Germinal center (tissue), 1 donor: ENCODE measurements around the gene AP1M1.
A peak's percentile ranks its signal among the peaks of the same experiment; 100 is the strongest.

Source experiments
- DNase-seq: peaks from one replicate; pipeline ENCODE4 v3.0.0; 2012; ENCODE audit warnings: mixed read lengths, low spot score

The AP1M1 gene

DNA sequence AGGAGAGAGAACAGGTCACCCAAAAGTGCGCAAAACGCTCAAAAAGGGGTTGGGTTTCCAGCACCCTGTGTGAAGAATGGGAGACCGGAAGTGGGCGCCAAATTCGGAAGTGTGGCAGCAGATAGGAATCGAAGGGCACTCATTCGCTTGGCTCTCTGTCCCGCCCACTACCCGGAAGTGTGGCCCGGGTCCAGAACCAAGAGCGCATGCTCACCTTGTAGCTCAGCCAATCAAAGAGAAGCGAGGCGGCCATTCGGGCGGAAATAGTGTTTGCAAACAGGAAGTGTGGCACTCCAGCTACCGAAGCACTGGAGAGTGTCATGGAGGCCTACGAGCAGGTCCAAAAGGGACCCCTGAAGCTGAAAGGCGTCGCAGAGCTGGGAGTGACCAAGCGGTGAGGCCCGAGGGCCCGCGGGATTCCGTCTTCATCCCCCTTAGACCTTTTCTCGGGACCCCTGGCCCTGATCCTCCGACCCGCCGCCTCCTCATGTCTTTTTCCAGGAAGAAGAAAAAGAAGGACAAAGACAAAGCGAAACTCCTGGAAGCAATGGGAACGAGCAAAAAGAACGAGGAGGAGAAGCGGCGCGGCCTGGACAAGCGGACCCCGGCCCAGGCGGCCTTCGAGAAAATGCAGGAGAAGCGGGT lies 12.5 kb upstream of the AP1M1 start, which contains the start of gene FAM32A:
Gene FAM32A, plus strand, starts transcription at position 288 of the 645 bp plus-strand sequence. Its CDS starts 33 bp downstream, at position 321.
- DNase-seq: peak; percentile 100

DNA sequence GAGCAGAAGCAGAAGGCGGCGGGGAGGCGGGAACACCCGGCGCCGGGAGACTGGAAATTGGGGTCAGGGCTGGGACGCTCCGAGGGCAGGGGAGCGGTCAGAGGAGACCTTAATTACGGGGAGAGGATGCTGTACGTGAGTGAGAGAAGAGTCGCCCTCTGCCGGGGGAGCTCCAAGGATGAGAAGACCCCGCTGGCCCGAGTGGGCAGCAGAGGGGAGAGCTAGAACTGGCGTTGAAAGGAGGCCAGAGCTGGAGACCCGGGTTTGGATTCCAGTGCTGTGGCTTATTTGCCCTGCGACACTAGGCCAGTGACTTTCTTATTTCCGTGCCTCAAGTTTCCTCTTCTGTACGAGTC lies 12.0 kb upstream of the AP1M1 start:
- peak; percentile 54 for DNase-seq

DNA sequence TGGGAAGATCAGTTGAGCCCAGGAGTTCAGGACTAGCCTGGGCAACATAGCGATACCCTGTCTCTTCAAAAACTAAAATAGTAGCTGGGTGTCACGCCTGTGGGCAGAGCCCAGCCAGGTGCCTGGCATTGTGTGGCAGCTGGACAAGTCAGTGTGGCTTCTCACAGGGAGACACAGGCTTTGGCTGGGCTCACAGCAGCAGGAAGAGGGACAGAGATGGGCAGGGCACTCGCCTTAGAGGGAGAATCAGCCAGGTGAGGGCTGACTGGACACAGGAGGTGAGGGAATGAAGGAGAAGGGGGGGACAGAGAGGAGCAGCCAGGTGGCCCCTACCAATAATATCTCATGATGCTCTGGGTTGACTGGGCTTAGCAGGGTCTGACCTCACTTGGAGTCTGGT lies 9.2 kb upstream of the AP1M1 start:
- no peak for DNase-seq

DNA sequence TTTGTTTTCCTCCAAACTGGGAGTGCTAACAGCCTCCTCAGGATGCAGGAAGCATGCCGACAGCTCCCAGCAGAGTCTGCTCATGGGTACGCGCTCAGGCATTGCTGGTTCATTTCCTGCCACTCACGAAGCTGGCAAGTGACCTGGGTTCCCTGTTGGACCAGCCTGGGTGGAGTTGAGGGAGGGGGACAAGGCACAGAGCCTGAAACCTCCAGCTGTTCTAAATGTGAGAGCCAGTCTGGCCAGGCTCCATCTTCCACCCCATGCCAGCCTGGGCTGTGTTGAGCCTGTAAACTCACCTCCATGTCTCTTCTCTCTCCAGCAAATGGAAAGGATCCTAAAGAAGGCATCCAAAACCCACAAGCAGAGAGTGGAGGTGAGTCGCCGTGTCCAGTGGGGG lies 7.5 kb upstream of the AP1M1 start:
- DNase-seq: no peak

DNA sequence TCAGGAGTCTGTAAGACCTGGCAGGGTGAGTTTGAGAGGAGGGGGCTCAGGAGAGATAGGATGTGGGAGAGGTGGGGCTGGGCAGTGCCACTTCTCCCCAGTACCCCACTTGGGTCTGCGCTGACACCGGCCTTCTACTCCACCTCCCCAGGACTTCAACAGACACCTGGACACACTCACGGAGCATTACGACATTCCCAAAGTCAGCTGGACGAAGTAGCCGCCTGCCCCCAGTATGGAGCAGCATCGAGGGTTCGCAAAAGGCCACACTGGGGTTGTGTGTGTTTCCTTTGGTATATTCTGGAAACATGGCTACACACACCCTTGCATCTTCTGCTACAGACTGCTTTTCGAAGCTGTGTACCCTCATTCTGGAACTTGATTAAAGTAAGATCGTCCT lies 7.0 kb upstream of the AP1M1 start:
- DNase-seq: no peak

DNA sequence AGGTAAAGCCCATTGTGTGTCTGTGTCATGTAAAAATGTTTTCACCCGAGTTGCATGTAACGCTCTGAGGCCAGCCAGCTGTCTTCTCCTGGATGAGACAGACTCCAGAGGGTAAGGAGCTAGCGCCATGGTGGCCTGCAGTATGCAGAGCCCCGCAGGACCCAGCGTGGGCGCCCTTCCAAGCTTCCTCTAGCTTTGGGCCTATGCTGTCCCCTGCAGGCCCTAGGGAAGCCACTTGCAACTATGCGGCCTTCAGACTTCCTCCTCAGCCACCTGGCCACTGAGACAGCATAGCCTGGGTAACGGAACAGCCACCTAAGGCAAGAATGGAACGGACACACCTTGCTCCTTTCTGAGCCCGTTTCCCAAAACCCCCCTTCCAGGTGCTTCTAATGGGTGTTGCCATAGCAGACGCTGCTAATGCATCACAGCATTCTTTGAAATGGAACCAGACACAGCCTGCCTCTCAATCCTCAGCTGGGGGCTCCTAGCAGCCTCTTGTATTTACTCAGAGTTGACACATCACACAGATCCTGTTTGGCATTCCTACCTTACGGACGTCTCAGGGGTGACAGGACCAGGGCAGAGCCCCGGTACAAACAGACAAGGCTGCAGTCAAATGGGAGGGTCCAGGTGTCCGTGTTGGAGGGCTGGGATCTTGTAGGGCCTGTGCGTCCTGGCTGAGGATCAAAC lies 6.3 kb upstream of the AP1M1 start:
- DNase-seq: no peak

DNA sequence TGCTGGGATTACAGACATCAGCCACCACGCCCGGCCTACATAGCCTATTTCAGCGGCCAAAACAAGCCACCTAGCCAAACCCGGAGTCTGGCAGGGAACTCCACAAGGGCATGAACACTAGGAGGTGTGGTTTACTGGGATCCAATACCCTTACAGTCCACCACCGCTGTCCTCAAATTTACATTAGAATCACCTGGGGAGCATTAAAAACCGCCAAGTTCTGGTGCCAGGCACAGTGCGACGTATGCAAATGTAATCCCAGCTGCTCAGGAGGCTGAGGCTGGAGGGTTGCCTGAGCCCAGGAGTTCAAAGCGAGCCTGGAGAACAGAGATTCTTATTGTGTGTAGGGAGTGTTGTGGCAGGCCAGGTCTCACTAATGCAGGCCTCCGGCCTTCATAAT lies 4.2 kb upstream of the AP1M1 start:
- DNase-seq: no peak

DNA sequence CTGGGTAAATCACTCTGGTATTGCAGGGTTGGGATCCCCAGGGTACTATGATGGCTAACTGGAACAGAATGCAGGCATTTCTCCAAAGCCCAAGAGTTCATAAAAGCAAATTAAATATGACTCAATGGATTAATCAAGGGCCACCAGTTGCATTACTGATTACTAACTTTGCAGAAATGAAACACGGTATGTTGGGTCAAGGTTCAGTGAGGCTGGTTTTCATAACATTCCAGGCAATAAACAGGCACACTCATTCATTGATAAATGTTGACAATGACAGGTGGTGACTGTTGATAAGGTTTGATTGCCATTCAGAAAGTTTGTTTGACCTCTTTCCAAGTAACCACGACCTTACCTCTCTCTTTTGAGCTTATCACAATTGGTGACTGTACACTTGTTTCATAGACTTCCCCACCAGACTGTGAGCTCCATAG lies 506 bp upstream of the AP1M1 start:
- DNase-seq: no peak

DNA sequence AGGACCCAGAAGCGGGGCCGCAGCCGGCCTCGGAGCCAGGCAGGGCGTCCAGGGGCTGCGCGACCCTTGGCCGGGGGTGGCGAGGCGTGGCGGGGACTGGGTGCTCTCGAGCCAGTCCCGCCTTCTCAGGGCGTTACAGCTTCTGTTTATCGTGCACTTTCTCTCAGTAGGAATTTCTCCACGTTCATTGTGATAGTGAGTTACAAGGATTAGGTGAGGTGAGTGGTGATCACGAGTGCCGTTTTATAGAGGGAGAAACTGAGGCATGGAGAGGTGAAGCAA lies 600 bp downstream of the AP1M1 start:
- no peak for DNase-seq

DNA sequence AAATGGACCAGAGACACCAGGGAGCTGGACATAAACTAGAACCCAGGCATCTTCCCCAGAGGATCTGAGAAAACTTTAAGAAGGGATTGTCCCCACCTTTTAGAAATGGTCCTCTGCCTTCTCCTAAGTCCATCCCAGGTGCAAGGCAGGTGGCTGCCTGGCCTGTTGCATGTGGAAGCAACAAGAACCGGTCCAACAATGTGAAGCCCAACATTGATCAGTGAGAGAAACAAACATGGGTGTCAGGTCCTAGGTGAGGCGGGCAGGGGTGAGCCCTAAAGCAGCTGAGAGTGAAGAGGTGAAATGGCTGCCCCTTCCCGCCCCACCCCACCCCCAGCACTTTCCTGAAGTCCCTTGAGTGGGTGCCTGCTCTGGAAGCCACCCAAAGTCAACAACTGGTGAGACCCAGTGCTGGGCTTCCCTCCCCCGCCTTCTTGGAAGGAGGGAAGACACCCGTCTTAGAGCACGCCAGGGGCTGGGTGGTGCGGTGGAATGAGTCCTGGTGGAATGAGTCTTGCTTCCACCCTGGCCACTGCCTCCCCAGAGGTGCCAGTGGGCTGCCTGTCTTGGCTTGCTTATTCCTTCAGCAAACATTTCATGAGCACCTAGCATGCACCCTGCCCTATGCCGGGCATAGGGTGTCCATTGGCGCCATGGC lies 1.7 kb downstream of the AP1M1 start:
- DNase-seq: no peak

DNA sequence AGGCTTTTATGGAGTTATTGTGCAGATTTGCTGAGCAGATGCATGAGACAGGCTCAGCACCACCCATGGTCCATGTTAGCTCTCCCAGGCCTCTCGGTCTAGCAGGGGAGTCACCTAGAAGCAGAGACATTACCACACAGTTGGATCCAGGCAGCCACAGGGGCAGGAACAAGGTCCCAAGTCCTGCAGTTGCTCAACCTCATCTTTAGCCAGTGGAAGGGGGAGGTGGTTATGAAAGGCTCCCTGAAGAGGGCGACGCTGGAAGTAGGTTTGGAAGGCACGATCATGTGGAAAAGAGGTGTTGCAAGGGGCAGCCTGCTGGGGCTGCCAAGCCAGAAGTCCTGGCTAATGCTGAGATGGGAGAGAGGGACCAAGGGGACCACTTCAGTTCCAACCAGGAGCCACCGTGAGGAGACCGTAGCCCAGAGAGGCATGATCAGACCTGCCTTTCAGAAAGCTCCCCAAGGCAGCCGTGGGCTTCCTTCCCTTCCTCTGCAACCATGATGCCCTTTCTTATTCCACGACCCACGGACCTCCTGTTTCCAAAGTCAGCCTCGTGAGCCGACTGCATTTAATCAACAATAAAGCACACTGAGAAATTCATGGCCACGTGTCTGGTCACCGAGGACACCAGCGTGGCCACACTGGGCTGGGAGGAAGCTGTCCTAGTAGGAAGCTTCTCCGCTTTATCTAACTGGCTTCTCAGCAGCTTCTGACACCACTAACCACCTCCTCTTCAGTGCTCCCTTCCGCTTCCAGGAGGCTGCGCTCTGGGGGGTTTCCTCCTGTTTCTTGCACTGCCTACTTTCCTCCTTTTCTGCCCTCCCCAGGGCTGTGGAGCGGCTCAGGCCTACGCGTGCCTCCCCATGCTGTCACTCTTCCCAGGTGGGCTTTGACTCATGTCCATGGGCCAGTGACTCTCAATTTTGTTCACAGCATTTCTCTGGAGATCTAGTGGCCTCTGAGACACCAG lies 2.6 kb downstream of the AP1M1 start:
- DNase-seq: no peak

DNA sequence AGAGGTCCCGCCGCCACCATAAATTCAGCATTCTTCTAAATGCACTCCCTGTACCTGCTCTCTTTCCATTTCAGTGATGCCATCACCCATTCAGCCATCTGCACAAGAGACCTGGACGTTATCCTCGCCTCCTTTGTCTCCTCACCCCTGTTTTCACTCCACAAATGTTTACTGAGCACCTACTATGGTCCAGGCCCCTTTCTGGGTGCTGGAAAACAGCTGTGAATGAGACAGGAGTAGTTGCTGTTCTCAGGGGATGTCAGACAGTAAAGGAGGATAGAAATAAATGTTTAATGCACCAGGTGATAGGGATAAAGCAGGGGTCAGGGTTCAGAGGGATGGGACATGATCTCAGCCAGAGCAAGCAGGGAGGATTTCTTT lies 3.3 kb downstream of the AP1M1 start:
- DNase-seq: no peak

DNA sequence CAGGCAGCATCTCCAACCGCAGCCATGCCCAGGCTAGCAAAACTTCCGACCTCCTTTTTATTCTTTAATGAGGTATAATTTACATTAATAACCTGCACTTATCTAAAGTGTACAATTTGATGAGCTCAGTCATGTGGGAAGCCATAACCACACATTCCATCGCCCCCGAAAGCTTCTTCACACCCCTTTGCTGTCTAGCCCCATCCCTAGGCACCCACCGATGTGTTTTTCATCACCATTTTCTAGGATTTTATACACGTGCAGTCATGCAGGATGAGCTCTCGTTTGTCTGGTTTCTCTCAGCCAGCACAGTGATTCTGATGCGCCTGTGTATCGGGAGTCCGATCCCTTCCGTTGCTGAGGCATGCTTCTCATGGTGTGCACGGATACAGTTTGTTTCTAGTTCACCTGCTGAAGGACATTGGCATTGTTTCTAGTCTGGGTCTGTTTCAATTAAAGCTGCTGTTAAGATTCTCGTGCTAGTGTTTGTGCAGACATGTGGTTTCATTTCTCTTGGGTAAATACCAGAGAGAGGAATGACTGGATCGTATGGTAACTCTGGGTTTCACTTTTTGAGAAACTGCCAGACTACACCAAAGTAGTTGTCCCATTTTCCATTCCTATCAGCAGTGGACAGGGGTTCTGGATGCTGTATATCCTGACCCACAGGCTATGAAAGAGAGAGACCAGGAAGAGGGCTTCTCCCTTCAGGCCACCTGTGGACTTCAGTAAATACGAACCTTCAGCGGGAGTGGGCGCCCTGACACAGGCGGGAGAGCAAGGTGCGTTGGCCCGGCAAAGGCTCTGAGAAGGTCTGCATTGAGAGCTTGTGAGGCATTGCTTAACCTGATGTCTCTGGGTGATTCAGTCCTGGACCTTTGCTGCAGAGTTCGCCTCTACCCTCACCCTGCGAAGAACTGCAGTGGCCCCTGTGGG lies 4.9 kb downstream of the AP1M1 start:
- no peak for DNase-seq

DNA sequence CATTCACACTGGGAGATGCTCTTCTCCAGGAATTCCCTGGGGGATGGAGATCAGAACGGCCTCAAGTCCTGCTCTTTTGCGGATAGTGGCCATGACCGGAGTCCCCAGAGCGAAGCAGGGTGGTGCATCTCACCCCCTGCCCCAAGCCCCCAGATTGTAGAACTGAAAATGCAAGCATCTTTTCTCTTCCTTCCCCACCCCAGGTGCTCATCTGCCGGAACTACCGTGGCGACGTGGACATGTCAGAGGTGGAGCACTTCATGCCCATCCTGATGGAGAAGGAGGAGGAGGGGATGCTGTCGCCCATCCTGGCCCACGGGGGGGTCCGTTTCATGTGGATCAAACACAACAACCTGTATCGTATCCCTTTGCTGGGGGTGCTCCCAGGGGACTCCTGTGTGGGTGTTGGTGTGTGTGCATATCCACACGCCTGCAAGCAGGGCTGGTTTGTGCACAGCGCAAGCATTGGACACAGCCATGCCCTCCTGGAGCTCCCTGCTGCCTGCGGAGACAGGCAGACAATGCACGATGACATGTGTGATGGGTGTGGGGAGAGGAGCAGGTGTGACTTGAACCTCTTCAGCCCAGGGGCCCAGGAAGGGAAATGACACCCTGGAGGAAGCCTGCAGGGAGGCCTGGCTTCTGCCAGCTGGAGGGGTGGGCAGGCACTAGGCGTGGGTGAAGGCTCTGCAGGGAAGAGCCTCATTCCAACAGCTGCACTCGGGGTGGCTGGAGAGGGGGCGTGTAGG lies 5.7 kb downstream of the AP1M1 start:
- DNase-seq: no peak

DNA sequence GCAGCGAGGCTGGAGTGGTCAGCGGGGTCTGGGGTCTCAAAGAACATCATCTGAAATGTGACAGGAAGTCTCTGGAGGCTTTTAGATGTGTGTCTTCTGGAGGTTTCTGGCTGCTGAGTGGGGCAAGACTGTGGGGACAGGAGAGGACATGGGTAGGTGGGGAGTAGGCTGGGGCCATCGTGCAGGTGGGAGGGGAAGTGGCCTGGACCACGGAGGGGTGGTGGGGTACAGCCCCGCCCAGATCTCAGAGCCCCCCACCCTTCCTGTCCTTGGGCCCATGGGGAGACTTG lies 6.2 kb downstream of the AP1M1 start:
- DNase-seq: no peak

DNA sequence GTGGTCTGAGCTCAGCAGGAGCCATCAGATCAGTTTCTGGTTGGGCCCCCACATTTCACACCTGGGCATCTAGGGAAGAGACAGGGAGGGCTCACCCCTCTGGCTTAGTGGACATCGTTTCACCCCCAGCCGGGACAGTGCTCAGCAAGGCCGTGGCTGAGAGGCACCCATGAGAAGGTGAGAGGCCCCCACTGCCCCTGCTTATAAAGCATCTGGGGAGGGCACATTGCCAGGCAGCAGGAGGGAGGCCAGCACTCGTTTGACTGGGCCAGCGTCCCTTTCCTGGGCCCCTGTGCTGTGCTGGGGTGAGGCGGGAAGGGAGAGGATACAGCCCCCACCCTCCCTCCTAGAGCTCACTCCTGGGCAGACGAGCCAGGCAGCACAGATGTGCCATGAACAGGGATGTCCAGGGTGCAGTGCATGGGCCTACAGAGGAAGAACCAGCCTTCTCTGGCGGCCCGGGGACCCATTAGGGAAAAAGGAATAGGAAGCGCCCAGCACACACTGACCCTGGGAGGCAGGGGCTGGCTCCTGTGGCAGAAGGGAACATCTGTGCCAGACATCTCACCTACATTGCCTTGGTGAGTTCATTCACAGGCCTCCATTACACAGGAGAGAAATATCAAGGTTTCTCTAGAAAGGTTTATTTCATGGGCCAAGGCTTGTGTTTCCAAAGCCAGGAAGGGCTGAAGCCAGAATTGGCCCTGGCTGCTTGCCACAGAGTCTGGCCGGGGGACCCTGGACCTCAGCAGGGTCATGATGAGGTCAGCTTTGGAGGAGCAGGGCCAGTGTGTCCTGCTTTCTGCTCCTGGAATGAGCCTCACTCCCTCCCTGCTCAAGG lies 7.7 kb downstream of the AP1M1 start:
- no peak for DNase-seq

DNA sequence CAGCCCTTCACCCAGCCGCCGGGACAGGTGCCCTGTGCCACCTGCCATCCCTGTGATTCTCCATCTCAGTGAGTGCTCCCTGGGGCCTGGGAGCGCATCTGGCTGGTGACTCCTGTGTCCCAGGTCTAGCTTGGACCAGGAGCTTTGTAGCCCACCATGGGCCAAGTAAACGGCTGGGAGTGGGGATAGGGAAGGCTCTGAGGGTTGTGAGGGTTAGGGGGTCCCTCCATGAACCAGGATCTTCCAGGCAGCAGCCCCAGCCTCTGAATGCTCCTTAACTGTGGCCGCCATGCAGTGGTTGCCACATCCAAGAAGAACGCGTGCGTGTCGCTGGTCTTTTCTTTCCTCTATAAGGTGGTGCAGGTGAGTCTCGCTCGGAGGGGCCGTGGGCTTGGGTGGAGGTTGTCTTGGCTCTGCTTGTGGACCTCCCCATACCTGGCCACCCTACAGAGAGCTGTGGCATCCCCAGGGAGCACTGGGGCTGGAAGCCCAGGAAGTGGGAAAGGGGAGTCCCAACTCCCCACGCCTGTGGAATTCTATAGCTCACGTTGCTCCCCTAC lies 8.4 kb downstream of the AP1M1 start:
- no peak for DNase-seq

DNA sequence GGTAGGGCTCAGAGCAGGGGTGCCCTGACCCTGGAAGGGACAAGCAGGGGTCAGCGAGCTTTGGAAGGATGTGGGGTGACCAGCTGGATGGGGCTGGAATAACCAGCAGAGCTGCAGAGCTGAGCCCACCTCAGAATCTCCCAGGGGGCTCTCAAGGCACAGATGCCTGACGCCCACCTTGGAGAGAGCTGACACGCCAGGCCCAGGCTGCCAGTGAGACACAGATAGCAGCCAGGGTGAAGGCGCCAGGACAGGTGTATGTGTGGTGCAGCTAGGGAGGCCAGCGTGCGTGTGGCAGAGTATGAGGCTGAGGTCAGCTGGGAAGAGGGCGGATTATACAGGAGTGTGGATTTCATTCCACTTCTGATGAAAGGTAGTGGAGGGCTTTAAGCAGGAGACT lies 8.9 kb downstream of the AP1M1 start:
- DNase-seq: no peak

DNA sequence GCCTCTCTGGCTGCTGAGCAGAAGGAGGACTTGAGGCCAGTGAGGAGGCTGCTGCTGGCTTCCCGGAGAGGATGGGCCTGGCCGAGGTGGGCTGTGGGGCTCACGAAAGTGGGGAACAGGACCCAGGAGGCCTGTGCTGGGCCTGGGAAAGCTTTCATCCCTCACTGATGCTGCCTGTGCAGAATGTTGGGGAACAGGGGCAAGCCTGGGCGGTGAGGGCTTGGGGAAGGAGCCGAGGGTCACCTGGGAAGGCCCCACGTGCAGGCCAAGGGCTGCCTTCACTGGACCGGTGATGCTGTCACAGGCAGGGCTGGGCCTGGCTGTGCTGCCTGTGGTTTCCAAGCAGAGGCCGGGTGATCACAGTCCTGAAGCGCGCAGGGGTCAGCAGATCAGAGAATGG lies 9.4 kb downstream of the AP1M1 start:
- DNase-seq: no peak
